GM23338 (cell line): ENCODE results near the gene MARCHF9. TPM values are rescaled to one million over a fixed set of nuclear protein-coding genes. Genes with fewer than 3 reads are reported as not detected.

Experiments
- ATAC-seq: fragments of 200-7000 bp; cut with Tn5 transposase; 3 replicates; pipeline ENCODE4 v1.9.1; 2020
- DNase-seq: peaks from one replicate; pipeline ENCODE4 v3.0.0-alpha.2; 2015; ENCODE audit warnings: low spot score
- H2AFZ ChIP-seq: fragments of 200-600 bp; sonication (generic); 2 replicates; pipeline ENCODE4 v1.8.0; 2016; ENCODE audit warnings: antibody characterized with exemption, mild to moderate bottlenecking, moderate library complexity
- H3F3A ChIP-seq: fragments of 200-600 bp; sonication (generic); replicated peaks from 2 replicates; pipeline ENCODE4 v1.8.0; 2017; ENCODE audit warnings: antibody characterized with exemption, mixed run types, low read depth
- H3K27ac ChIP-seq: fragments of 200-600 bp; sonication (generic); 2 replicates; pipeline ENCODE4 v1.6.1; 2016; ENCODE audit warnings: low read depth
- H3K27me3 ChIP-seq: fragments of 200-600 bp; sonication (generic); 2 replicates; pipeline ENCODE4 v1.8.0; 2016; ENCODE audit warnings: mild to moderate bottlenecking, mixed run types, moderate library complexity; ENCODE audit not compliant: insufficient read depth
- H3K36me3 ChIP-seq: fragments of 200-600 bp; sonication (generic); 2 replicates; pipeline ENCODE4 v1.8.0; 2016; ENCODE audit warnings: mild to moderate bottlenecking; ENCODE audit not compliant: insufficient read depth
- H3K4me1 ChIP-seq: fragments of 200-600 bp; sonication (generic); 2 replicates; pipeline ENCODE4 v1.8.0; 2016; ENCODE audit warnings: mild to moderate bottlenecking, moderate library complexity; ENCODE audit not compliant: insufficient read depth
- H3K4me2 ChIP-seq: fragments of 200-600 bp; sonication (generic); 2 replicates; pipeline ENCODE4 v1.7.1; 2017; ENCODE audit warnings: mixed run types
- H3K4me3 ChIP-seq: fragments of 200-600 bp; sonication (generic); 2 replicates; pipeline ENCODE4 v1.6.1; 2016; ENCODE audit warnings: mixed run types
- H3K79me2 ChIP-seq: fragments of 200-600 bp; sonication (generic); replicated peaks from 2 replicates; pipeline ENCODE4 v1.8.0; 2017; ENCODE audit warnings: mild to moderate bottlenecking; ENCODE audit not compliant: insufficient read depth
- H3K9me2 ChIP-seq: fragments of 200-600 bp; sonication (generic); 2 replicates; pipeline ENCODE4 v1.8.0; 2017; ENCODE audit not compliant: insufficient read depth
- H4K20me1 ChIP-seq: fragments of 200-600 bp; sonication (generic); replicated peaks from 2 replicates; pipeline ENCODE4 v1.8.0; 2017; ENCODE audit warnings: mild to moderate bottlenecking; ENCODE audit not compliant: insufficient read depth
- H3K27ac Mint-ChIP-seq: 2 replicates; pipeline ENCODE4 v1.8.0; 2020; ENCODE audit warnings: inconsistent platforms, mild to moderate bottlenecking, moderate library complexity, mixed read lengths
- H3K27me3 Mint-ChIP-seq: 3 replicates; pipeline ENCODE4 v1.8.0; 2022; ENCODE audit warnings: low read depth, mild to moderate bottlenecking, moderate library complexity, mixed read lengths, inconsistent platforms; ENCODE audit not compliant: insufficient read depth, poor library complexity
- H3K36me3 Mint-ChIP-seq: 3 replicates; pipeline ENCODE4 v1.8.0; 2021; ENCODE audit warnings: low read depth, mild to moderate bottlenecking, inconsistent platforms, moderate library complexity, mixed read lengths
- H3K4me1 Mint-ChIP-seq: 3 replicates; pipeline ENCODE4 v1.8.0; 2020; ENCODE audit warnings: mild to moderate bottlenecking, inconsistent platforms, mixed read lengths
- H3K4me3 Mint-ChIP-seq: 3 replicates; pipeline ENCODE4 v1.8.0; 2021; ENCODE audit warnings: moderate library complexity, mild to moderate bottlenecking, inconsistent platforms, mixed read lengths
- H3K9me3 Mint-ChIP-seq: 3 replicates; pipeline ENCODE4 v1.8.0; 2020; ENCODE audit warnings: moderate library complexity, mild to moderate bottlenecking, inconsistent platforms, mixed read lengths
- ETS1 ChIP-seq: IDR thresholded peaks from 2 replicates; pipeline ENCODE4 v1.6.1; 2016; ENCODE audit warnings: antibody characterized with exemption
- EZH2phosphoT487 ChIP-seq: fragments of 200-600 bp; sonication (generic); IDR thresholded peaks from one replicate; pipeline ENCODE4 v1.8.1; 2018; ENCODE audit warnings: antibody characterized with exemption; ENCODE audit not compliant: unreplicated experiment
- JUNB ChIP-seq: IDR thresholded peaks from one replicate; pipeline ENCODE4 v1.6.1; 2016; ENCODE audit warnings: antibody characterized with exemption; ENCODE audit not compliant: unreplicated experiment
- NANOG ChIP-seq: IDR thresholded peaks from 2 replicates; pipeline ENCODE4 v1.6.1; 2016; ENCODE audit warnings: antibody characterized with exemption, borderline replicate concordance
- POLR2AphosphoS5 ChIP-seq: IDR thresholded peaks from 2 replicates; pipeline ENCODE4 v1.6.1; 2016; ENCODE audit warnings: antibody characterized with exemption, low read depth
- REST ChIP-seq: IDR thresholded peaks from one replicate; pipeline ENCODE4 v1.6.1; 2018; ENCODE audit warnings: antibody characterized with exemption; ENCODE audit not compliant: unreplicated experiment
- STAT1 ChIP-seq: IDR thresholded peaks from one replicate; pipeline ENCODE4 v1.6.1; 2016; ENCODE audit warnings: antibody characterized with exemption; ENCODE audit not compliant: unreplicated experiment
- ZNF114 ChIP-seq: fragments of 250-450 bp; sonication (Bioruptor Pico); IDR thresholded peaks from 2 replicates; pipeline ENCODE4 v1.5.0; 2020; ENCODE audit warnings: mild to moderate bottlenecking, moderate library complexity
- ZNF462 ChIP-seq: fragments of 250-450 bp; sonication (Bioruptor Pico); IDR thresholded peaks from 2 replicates; pipeline ENCODE4 v1.5.0; 2020; ENCODE audit warnings: mild to moderate bottlenecking, moderate library complexity
- polyA plus RNA-seq: library from polyadenylated mRNA; unstranded; fragments of >200 nt; fragmentation: Nextera tagmentation; extraction: Ambion mirVana; gene quantifications from 2 replicates; pipeline ENCODE4 v1.2.1, GENCODE V29; 2016
- total RNA-seq: library from RNA; depleted of rRNA; stranded (reverse); fragments of >200 nt; shearing (Covaris generic); gene quantifications from 2 replicates; pipeline ENCODE4 v1.2.3, GENCODE V29; 2014

The MARCHF9 gene
- total and polyA plus RNA-seq, 2 experiments from 2014 or later = 2.9 to 3.3 TPM

GRCh38 chr12:57724936-57725740 lies 29.8 kb upstream of the MARCHF9 start:
- DNase-seq = peak; percentile 30
- no peaks in the 10 kb centered on the region for H3K36me3 ChIP-seq
- ATAC-seq = peak; percentile 5; the same call in 1 of the 3 replicates
- H2AFZ ChIP-seq = no peak overlapping the region; the same call in 1 of the 2 replicates
- peaks cover 72% of the 10 kb centered on the region for H3K27me3 ChIP-seq
- no peaks in the 10 kb centered on the region for H3K9me3 Mint-ChIP-seq
- no peaks in the 10 kb centered on the region; the same call in 1 of the 2 replicates for H4K20me1 ChIP-seq
- no peaks in the 10 kb centered on the region; the same call in 2 of the 3 replicates for H3K36me3 Mint-ChIP-seq
- H3K27ac Mint-ChIP-seq = no peak overlapping the region
- no peak overlapping the region for H3K27ac ChIP-seq
- H3K79me2 ChIP-seq = no peaks in the 10 kb centered on the region
- 0 out of 2 replicates have a peak overlapping the region, but pooled peaks have one; percentile 30 for H3K4me3 ChIP-seq
- peak overlapping the region; percentile 48; the same call in 1 of the 2 replicates for H3K4me2 ChIP-seq
- no peaks in the 10 kb centered on the region for H3K9me2 ChIP-seq
- H3K27me3 Mint-ChIP-seq = peaks cover 68% of the 10 kb centered on the region
- no peaks in the 10 kb centered on the region for H3K4me1 ChIP-seq
- H3K4me1 Mint-ChIP-seq = peaks cover 15% of the 10 kb centered on the region
- H3F3A ChIP-seq = no peaks in the 10 kb centered on the region
- TF ChIP-seq JUNB = no peak
- no peak for TF ChIP-seq STAT1
- TF ChIP-seq ZNF114 = no peak
- TF ChIP-seq EZH2phosphoT487 = no peak
- no peak for TF ChIP-seq NANOG
- TF ChIP-seq REST = no peak
- TF ChIP-seq ETS1 = no peak
- H3K4me3 Mint-ChIP-seq = peak overlapping the region; percentile 2; the same call in 2 of the 3 replicates

GRCh38 chr12:57725851-57726150 lies 29.1 kb upstream of the MARCHF9 start:
- H3K9me2 ChIP-seq = no peaks in the 10 kb centered on the region
- peak overlapping the region; percentile 94 for H2AFZ ChIP-seq
- Mint-ChIP-seq H3K4me3 (peak overlapping the region; percentile 89), H3K4me1 (peaks cover 15% of the 10 kb centered on the region), H3K27ac (no peak overlapping the region), H3K27me3 (peaks cover 75% of the 10 kb centered on the region), H3K36me3 (no peaks in the 10 kb centered on the region; the same call in 2 of the 3 replicates), H3K9me3 (no peaks in the 10 kb centered on the region)
- H3K36me3 ChIP-seq = no peaks in the 10 kb centered on the region
- peak overlapping the region; percentile 71 for H3K4me3 ChIP-seq
- no peak overlapping the region for H3K27ac ChIP-seq
- H3K4me1 ChIP-seq = no peaks in the 10 kb centered on the region
- ATAC-seq = peak; percentile 6
- peak overlapping the region; percentile 88 for H3K4me2 ChIP-seq
- no peaks in the 10 kb centered on the region; the same call in 1 of the 2 replicates for H4K20me1 ChIP-seq
- no peak for DNase-seq
- peaks cover 78% of the 10 kb centered on the region for H3K27me3 ChIP-seq
- no peaks in the 10 kb centered on the region for H3F3A ChIP-seq
- no peaks in the 10 kb centered on the region for H3K79me2 ChIP-seq
- TF ChIP-seq POLR2AphosphoS5 (no peak), ZNF114 (no peak), ZNF462 (CRISPR knock-in tag) (no peak)
